Karpas-422 (cell line): ENCODE results near the gene AP2A2. TPM values are rescaled to one million over a fixed set of nuclear protein-coding genes. Genes with fewer than 3 reads are reported as not detected.

ENCODE experiments used
- DNase-seq: peaks from one replicate; pipeline ENCODE4 v3.0.0-alpha.2; 2015
- H2AFZ ChIP-seq: fragments of 200-600 bp; sonication (generic); 2 replicates; pipeline ENCODE4 v1.6.1; 2014; ENCODE audit warnings: antibody characterized with exemption, low read length, mixed read lengths
- H3K27ac ChIP-seq: fragments of 200-600 bp; sonication (generic); 2 replicates; pipeline ENCODE4 v1.5.1; 2014; ENCODE audit warnings: mild to moderate bottlenecking, low read length, moderate library complexity
- H3K27me3 ChIP-seq: fragments of 200-600 bp; sonication (generic); 2 replicates; pipeline ENCODE4 v1.6.1; 2014; ENCODE audit warnings: low read length, mixed read lengths
- H3K36me3 ChIP-seq: fragments of 200-600 bp; sonication (generic); 2 replicates; pipeline ENCODE4 v1.6.1; 2014; ENCODE audit warnings: low read length, mixed read lengths; ENCODE audit not compliant: insufficient read depth
- H3K4me1 ChIP-seq: fragments of 200-600 bp; sonication (generic); 2 replicates; pipeline ENCODE4 v1.6.1; 2014; ENCODE audit warnings: mild to moderate bottlenecking, low read length, mixed read lengths
- H3K4me2 ChIP-seq: fragments of 200-600 bp; sonication (generic); 2 replicates; pipeline ENCODE4 v1.6.1; 2014; ENCODE audit warnings: low read length, low read depth, mild to moderate bottlenecking; ENCODE audit not compliant: poor library complexity, severe bottlenecking
- H3K4me3 ChIP-seq: fragments of 200-600 bp; sonication (generic); 2 replicates; pipeline ENCODE4 v1.5.1; 2014; ENCODE audit warnings: mild to moderate bottlenecking, antibody characterized with exemption, low read length, mixed read lengths
- H3K79me2 ChIP-seq: fragments of 200-600 bp; sonication (generic); 2 replicates; pipeline ENCODE4 v1.6.1; 2014; ENCODE audit warnings: mild to moderate bottlenecking, low read length, mixed read lengths
- H3K9ac ChIP-seq: fragments of 200-600 bp; sonication (generic); 2 replicates; pipeline ENCODE4 v1.6.0; 2014; ENCODE audit warnings: low read length
- H3K9me2 ChIP-seq: fragments of 200-600 bp; sonication (generic), shearing (Covaris generic); replicated peaks from 2 replicates; pipeline ENCODE4 v1.6.0; 2014; ENCODE audit warnings: mild to moderate bottlenecking, low read length, moderate library complexity; ENCODE audit not compliant: insufficient read depth
- H3K9me3 ChIP-seq: fragments of 300-700, 200-600 bp; sonication (generic); 2 replicates; pipeline ENCODE4 v1.6.1; 2014; ENCODE audit warnings: low read length, mixed read lengths
- H4K20me1 ChIP-seq: fragments of 200-600 bp; sonication (generic); 2 replicates; pipeline ENCODE4 v1.6.1; 2014; ENCODE audit warnings: mild to moderate bottlenecking, antibody characterized with exemption, low read length, low read depth; ENCODE audit not compliant: insufficient read depth
- total RNA-seq: library from RNA; depleted of rRNA; stranded (reverse); fragments of >200 nt; shearing (Covaris generic); gene quantifications from 2 replicates; pipeline ENCODE4 v1.2.3, GENCODE V29; 2014; ENCODE audit warnings: low replicate concordance

AP2A2 gene
- total RNA-seq, 1 experiment from 2014 or later, result 34.6 TPM

- Histone ChIP-seq H3K9me2 (no peaks in the 10 kb centered on the region), H3K27ac (no peak overlapping the region), H3K9ac (no peak overlapping the region), H3K4me1 (no peaks in the 10 kb centered on the region), H3K4me2 (no peak overlapping the region), H4K20me1 (0 out of 2 replicates have a peak, but pooled peaks cover 3% of the 10 kb centered on the region), H3K4me3 (no peak overlapping the region), H3K27me3 (no peaks in the 10 kb centered on the region), H2AFZ (no peak overlapping the region), H3K36me3 (no peaks in the 10 kb centered on the region), H3K79me2 (no peaks in the 10 kb centered on the region), H3K9me3 (no peaks in the 10 kb centered on the region)
- DNase-seq, result no peak
These were observed 114.9 kb downstream of the AP2A2 start for GRCh38 chr11:1040428-1041148.

GRCh38 chr11:1041149-1041467 lies 115.4 kb downstream of the AP2A2 start:
- Histone ChIP-seq H3K9ac (no peak overlapping the region), H3K9me3 (no peaks in the 10 kb centered on the region), H3K4me1 (no peaks in the 10 kb centered on the region), H3K27me3 (no peaks in the 10 kb centered on the region), H3K9me2 (no peaks in the 10 kb centered on the region), H3K27ac (no peak overlapping the region), H2AFZ (no peak overlapping the region), H3K4me3 (no peak overlapping the region), H4K20me1 (0 out of 2 replicates have a peak, but pooled peaks cover 3% of the 10 kb centered on the region), H3K36me3 (no peaks in the 10 kb centered on the region), H3K4me2 (no peak overlapping the region), H3K79me2 (no peaks in the 10 kb centered on the region)
- no peak for DNase-seq

GRCh38 chr11:1041471-1041870 lies 115.8 kb downstream of the AP2A2 start:
- H3K4me2 ChIP-seq, result no peak overlapping the region
- no peaks in the 10 kb centered on the region for H3K79me2 ChIP-seq
- H2AFZ ChIP-seq, result no peak overlapping the region
- no peak overlapping the region for H3K9ac ChIP-seq
- no peaks in the 10 kb centered on the region for H3K9me3 ChIP-seq
- no peak overlapping the region for H3K27ac ChIP-seq
- no peak for DNase-seq
- no peak overlapping the region for H3K4me3 ChIP-seq
- H3K9me2 ChIP-seq, result no peaks in the 10 kb centered on the region
- no peaks in the 10 kb centered on the region for H3K27me3 ChIP-seq
- H3K36me3 ChIP-seq, result no peaks in the 10 kb centered on the region
- no peaks in the 10 kb centered on the region for H3K4me1 ChIP-seq
- H4K20me1 ChIP-seq, result 0 out of 2 replicates have a peak, but pooled peaks cover 3% of the 10 kb centered on the region

GRCh38 chr11:1041936-1042608 lies 116.4 kb downstream of the AP2A2 start:
- Histone ChIP-seq H2AFZ (no peak overlapping the region), H3K9ac (no peak overlapping the region), H3K4me3 (no peak overlapping the region), H3K27ac (no peak overlapping the region), H4K20me1 (0 out of 2 replicates have a peak, but pooled peaks cover under 1% of the 10 kb centered on the region), H3K9me2 (no peaks in the 10 kb centered on the region), H3K79me2 (no peaks in the 10 kb centered on the region), H3K36me3 (no peaks in the 10 kb centered on the region), H3K27me3 (no peaks in the 10 kb centered on the region), H3K4me2 (no peak overlapping the region), H3K4me1 (no peaks in the 10 kb centered on the region), H3K9me3 (no peaks in the 10 kb centered on the region)
- no peak for DNase-seq

GRCh38 chr11:1042626-1043562 lies 117.2 kb downstream of the AP2A2 start:
- no peak overlapping the region for H2AFZ ChIP-seq
- no peak for DNase-seq
- H3K36me3 ChIP-seq, result no peaks in the 10 kb centered on the region
- H3K9me2 ChIP-seq, result no peaks in the 10 kb centered on the region
- no peaks in the 10 kb centered on the region for H4K20me1 ChIP-seq
- H3K4me3 ChIP-seq, result no peak overlapping the region
- H3K4me1 ChIP-seq, result no peaks in the 10 kb centered on the region
- H3K27ac ChIP-seq, result no peak overlapping the region
- no peak overlapping the region for H3K4me2 ChIP-seq
- no peaks in the 10 kb centered on the region for H3K9me3 ChIP-seq
- no peaks in the 10 kb centered on the region for H3K27me3 ChIP-seq
- H3K79me2 ChIP-seq, result no peaks in the 10 kb centered on the region
- no peak overlapping the region for H3K9ac ChIP-seq

GRCh38 chr11:1043563-1044096 lies 118.0 kb downstream of the AP2A2 start:
- Histone ChIP-seq H3K36me3 (no peaks in the 10 kb centered on the region), H3K4me1 (no peaks in the 10 kb centered on the region), H4K20me1 (no peaks in the 10 kb centered on the region), H3K9ac (no peak overlapping the region), H3K4me3 (no peak overlapping the region), H3K27ac (no peak overlapping the region), H3K79me2 (no peaks in the 10 kb centered on the region), H3K9me3 (no peaks in the 10 kb centered on the region), H3K9me2 (no peaks in the 10 kb centered on the region), H3K27me3 (no peaks in the 10 kb centered on the region), H3K4me2 (no peak overlapping the region), H2AFZ (no peak overlapping the region)
- no peak for DNase-seq

- Histone ChIP-seq H3K36me3 (no peaks in the 10 kb centered on the region), H4K20me1 (no peaks in the 10 kb centered on the region), H3K9me3 (no peaks in the 10 kb centered on the region), H3K27me3 (no peaks in the 10 kb centered on the region), H3K4me2 (no peak overlapping the region), H3K4me3 (no peak overlapping the region), H3K27ac (no peak overlapping the region), H2AFZ (no peak overlapping the region), H3K9me2 (no peaks in the 10 kb centered on the region), H3K4me1 (no peaks in the 10 kb centered on the region), H3K9ac (no peak overlapping the region), H3K79me2 (no peaks in the 10 kb centered on the region)
- DNase-seq, result peak; percentile 38
These were observed 118.5 kb downstream of the AP2A2 start for GRCh38 chr11:1044160-1044559.
